Left lung (tissue), 10 donors: Measurements from ENCODE around the gene IL4R. TPM values are rescaled to one million over a fixed set of nuclear protein-coding genes. Genes with fewer than 3 reads are reported as not detected.
"Not testable (repeated sequence)": the region's sequence is repeated elsewhere in the genome, so short reads cannot be mapped to it uniquely, and the experiment has no call there.

Experiments
- ATAC-seq: fragments of 200-7000 bp; cut with Tn5 transposase; one replicate; pipeline ENCODE4 v1.9.1; 2020; ENCODE audit warnings: moderate library complexity
- DNase-seq, 4 donors: peaks; one replicate each; pipeline ENCODE4 v3.0.0-alpha.2; 2013 to 2020
- H3K27ac ChIP-seq, 2 donors: fragments of 200-600 bp; sonication (generic) in 1 of 2; one replicate each; pipeline versions ENCODE4 v1.5.0 to v1.8.0; 2020 to 2021
- H3K27me3 ChIP-seq, 2 donors: fragments of 200-600 bp; sonication (generic) in 1 of 2; one replicate each; pipeline versions ENCODE4 v1.5.0 to v1.8.0; 2020 to 2021
- H3K36me3 ChIP-seq, 2 donors: fragments of 200-600 bp; sonication (generic) in 1 of 2; one replicate each; pipeline versions ENCODE4 v1.5.0 to v1.8.0; 2020 to 2021
- H3K4me1 ChIP-seq, 2 donors: fragments of 200-600 bp; one replicate each; pipeline ENCODE4 v1.8.0; 2021
- H3K4me3 ChIP-seq, 2 donors: fragments of 200-600 bp; sonication (generic) in 1 of 2; one replicate each; pipeline versions ENCODE4 v1.5.0 to v1.8.0; 2020 to 2021; ENCODE audit warnings: mild to moderate bottlenecking in 1 of 2
- H3K9me3 ChIP-seq, 2 donors: fragments of 200-600 bp; sonication (generic) in 1 of 2; one replicate each; pipeline versions ENCODE4 v1.5.0 to v1.8.0; 2020 to 2021
- CTCF ChIP-seq, 2 donors: fragments of 200-600 bp; sonication (generic) in 1 of 2; IDR thresholded peaks; one replicate each; pipeline versions ENCODE4 v1.5.0 to v1.8.0; 2021; ENCODE audit warnings: antibody characterized with exemption in 2 of 2
- intact Hi-C, 2 donors: fragments of 100-400 bp; cut with DNase I; formaldehyde crosslinking; loops; one replicate each; pipeline versions ENCODE4 v1.11.2 to v1.14.2; 2022
- polyA plus RNA-seq, 6 donors: library from polyadenylated mRNA; unstranded; fragments of 120-200 nt; gene quantifications; one replicate each; pipeline ENCODE4 v1.2.1, GENCODE V29; 2013; ENCODE audit not compliant: insufficient read length in 6 of 6
- total RNA-seq, 2 donors: library from RNA; stranded (reverse); fragmentation: NEBNext Ultra II Directional; extraction: Animal tissue kit (Norgen Biotek cat#: 25700); gene quantifications; one replicate each; pipeline ENCODE4 v1.2.1, GENCODE V29; 2021
- donor health status: DM: no; HTN: yes; CAD: no.
- donor health status: DM: no; HTN: no; CAD: no.

Gene IL4R
- total and polyA plus RNA-seq, 8 donors: 29.4 to 133 (median 35.9) TPM

- no peak for ATAC-seq
- no peak for TF ChIP-seq CTCF (IDR thresholded peaks at IDR 0.05)
- H3K4me1 ChIP-seq: peaks cover 46 to 100% of the 10 kb centered on the region in 2 donors
- intact Hi-C loops: no loop called here
- no peaks in the 10 kb centered on the region for H3K27me3 ChIP-seq
- H3K27ac ChIP-seq: peak overlapping the region; percentile 86 to 100
- DNase-seq: no peak
- no peaks in the 10 kb centered on the region for H3K9me3 ChIP-seq
- H3K4me3 ChIP-seq: no peak overlapping the region
- peaks cover 0 to 23% of the 10 kb centered on the region in 2 donors for H3K36me3 ChIP-seq
Measured at GRCh38 chr16:27325736-27326135, 12.0 kb downstream of the IL4R start.

GRCh38 chr16:27326251-27326650 lies 12.5 kb downstream of the IL4R start:
- no peak for DNase-seq
- Histone ChIP-seq H3K27ac (peak overlapping the region; percentile 86 to 100), H3K27me3 (no peaks in the 10 kb centered on the region), H3K4me3 (peak overlapping the region in 1 of 2 donors; percentile 22), H3K4me1 (peaks cover 46 to 100% of the 10 kb centered on the region in 2 donors), H3K36me3 (peaks cover 0 to 28% of the 10 kb centered on the region in 2 donors), H3K9me3 (no peaks in the 10 kb centered on the region)
- intact Hi-C loops: no loop called here
- TF ChIP-seq CTCF (IDR thresholded peaks at IDR 0.05): no peak
- ATAC-seq: no peak

GRCh38 chr16:27326738-27327585 lies 13.2 kb downstream of the IL4R start:
- Histone ChIP-seq H3K27me3 (no peaks in the 10 kb centered on the region), H3K9me3 (no peaks in the 10 kb centered on the region), H3K4me1 (peaks cover 43 to 100% of the 10 kb centered on the region in 2 donors), H3K4me3 (peak overlapping the region in 1 of 2 donors; percentile 22), H3K36me3 (peaks cover 0 to 35% of the 10 kb centered on the region in 2 donors), H3K27ac (peak overlapping the region; percentile 86 to 100)
- DNase-seq (peak; percentile 54 to 89 (median 82)), ATAC-seq (peak; percentile 78)
- intact Hi-C loops: no loop called here
- TF ChIP-seq CTCF (IDR thresholded peaks at IDR 0.05): no peak

- H3K27ac ChIP-seq: peak overlapping the region; percentile 86 to 100
- H3K9me3 ChIP-seq: no peaks in the 10 kb centered on the region
- no peak for ATAC-seq
- peaks cover 43 to 100% of the 10 kb centered on the region in 2 donors for H3K4me1 ChIP-seq
- peaks cover 0 to 37% of the 10 kb centered on the region in 2 donors for H3K36me3 ChIP-seq
- H3K27me3 ChIP-seq: no peaks in the 10 kb centered on the region
- peak overlapping the region in 1 of 2 donors; percentile 22 for H3K4me3 ChIP-seq
- intact Hi-C loops: no loop called here
- no peak for TF ChIP-seq CTCF (IDR thresholded peaks at IDR 0.05)
- no peak for DNase-seq
Measured at GRCh38 chr16:27327586-27327915, 13.8 kb downstream of the IL4R start.

GRCh38 chr16:27328937-27329336 lies 15.2 kb downstream of the IL4R start:
- Histone ChIP-seq H3K27me3 (no peaks in the 10 kb centered on the region), H3K36me3 (peaks cover 0 to 44% of the 10 kb centered on the region in 2 donors), H3K4me3 (no peak overlapping the region), H3K9me3 (no peaks in the 10 kb centered on the region), H3K4me1 (peaks cover 38 to 100% of the 10 kb centered on the region in 2 donors), H3K27ac (peak overlapping the region; percentile 83 to 100)
- TF ChIP-seq CTCF (IDR thresholded peaks at IDR 0.05): no peak
- intact Hi-C loops: no loop called here
- DNase-seq (no peak), ATAC-seq (no peak)

GRCh38 chr16:27329376-27330079 lies 15.8 kb downstream of the IL4R start:
- H3K9me3 ChIP-seq, intact Hi-C loops, H3K4me3 ChIP-seq, H3K27me3 ChIP-seq: not testable (repeated sequence)
- H3K4me1 ChIP-seq: peaks cover 39 to 100% of the 10 kb centered on the region in 2 donors
- peak overlapping the region; percentile 83 to 100 for H3K27ac ChIP-seq
- H3K36me3 ChIP-seq: peaks cover 0 to 50% of the 10 kb centered on the region in 2 donors
- ATAC-seq (peak; percentile 6), DNase-seq (peak in 2 of 4 donors; percentile 73 to 89)
